Neuronal stem cell (in vitro differentiated cells): ENCODE results near the gene IFTAP.
"Not testable (repeated sequence)": the region's sequence is repeated elsewhere in the genome, so short reads cannot be mapped to it uniquely, and the experiment has no call there.

Experiments
- DNase-seq: peaks from one replicate; pipeline ENCODE4 v3.0.0-alpha.2; 2013; ENCODE audit warnings: low spot score
- H2AFZ ChIP-seq: one replicate; pipeline ENCODE4 v1.6.1; 2013; ENCODE audit warnings: mild to moderate bottlenecking, low read length, inconsistent platforms
- H2AK5ac ChIP-seq: 2 replicates; pipeline ENCODE4 v1.6.1; 2013; ENCODE audit warnings: low read depth, mild to moderate bottlenecking, inconsistent platforms, low read length, moderate library complexity, mixed read lengths
- H2BK120ac ChIP-seq: 2 replicates; pipeline ENCODE4 v1.6.1; 2013; ENCODE audit warnings: low read depth, mild to moderate bottlenecking, inconsistent platforms, low read length, moderate library complexity, mixed read lengths
- H2BK12ac ChIP-seq: one replicate; pipeline ENCODE4 v1.6.1; 2013; ENCODE audit warnings: low read length, inconsistent platforms
- H2BK15ac ChIP-seq: 2 replicates; pipeline ENCODE4 v1.6.1; 2013; ENCODE audit warnings: mild to moderate bottlenecking, low read length, inconsistent platforms, mixed read lengths
- H2BK5ac ChIP-seq: one replicate; pipeline ENCODE4 v1.6.1; 2013; ENCODE audit warnings: inconsistent platforms, mild to moderate bottlenecking, low read length, moderate library complexity
- H3K14ac ChIP-seq: one replicate; pipeline ENCODE4 v1.6.1; 2013; ENCODE audit warnings: low read length, inconsistent platforms
- H3K18ac ChIP-seq: 2 replicates; pipeline ENCODE4 v1.6.1; 2013; ENCODE audit warnings: low read length, inconsistent platforms
- H3K23ac ChIP-seq: 2 replicates; pipeline ENCODE4 v1.6.1; 2013; ENCODE audit warnings: low read depth, mild to moderate bottlenecking, mixed read lengths, low read length, inconsistent platforms; ENCODE audit not compliant: poor library complexity
- H3K27ac ChIP-seq: replicated peaks from 3 replicates; pipeline ENCODE4 v1.5.1; 2013; ENCODE audit warnings: low read length, inconsistent platforms
- H3K27me3 ChIP-seq, 3 experiments: 2 replicates each; pipeline ENCODE4 v1.6.1; 2013; ENCODE audit warnings: low read length in 3 of 3, mild to moderate bottlenecking in 2 of 3, inconsistent platforms in 1 of 3, low read depth in 1 of 3, mixed read lengths in 1 of 3, moderate library complexity in 1 of 3; ENCODE audit not compliant: control insufficient read depth in 3 of 3, insufficient read depth in 3 of 3
- H3K36me3 ChIP-seq, 2 donors: replicated peaks in 1 of 2; 2 replicates each; pipeline ENCODE4 v1.6.1; 2013; ENCODE audit warnings: low read length in 2 of 2; ENCODE audit not compliant: control insufficient read depth in 2 of 2, insufficient read depth in 2 of 2
- H3K4ac ChIP-seq: 2 replicates; pipeline ENCODE4 v1.6.1; 2013; ENCODE audit warnings: inconsistent platforms, mild to moderate bottlenecking, low read length, moderate library complexity
- H3K4me1 ChIP-seq, 2 donors: 1 replicate in 1 of 2; 2 replicates in 1 of 2; pipeline ENCODE4 v1.6.1; 2013; ENCODE audit warnings: low read length in 2 of 2, low read depth in 1 of 2; ENCODE audit not compliant: control insufficient read depth in 2 of 2, insufficient read depth in 1 of 2
- H3K4me2 ChIP-seq: one replicate; pipeline ENCODE4 v1.6.1; 2013; ENCODE audit warnings: mild to moderate bottlenecking, low read length, inconsistent platforms; ENCODE audit not compliant: insufficient read depth, poor library complexity, severe bottlenecking
- H3K4me3 ChIP-seq, 2 donors: 2 replicates each; pipeline ENCODE4 v1.5.1; 2013; ENCODE audit warnings: low read length in 2 of 2, mild to moderate bottlenecking in 2 of 2, inconsistent platforms in 1 of 2, moderate library complexity in 1 of 2
- H3K79me1 ChIP-seq: one replicate; pipeline ENCODE4 v1.6.1; 2013; ENCODE audit warnings: low read depth, mild to moderate bottlenecking, inconsistent platforms, low read length, moderate library complexity
- H3K9ac ChIP-seq: one replicate; pipeline ENCODE4 v1.6.1; 2013; ENCODE audit warnings: mild to moderate bottlenecking, low read depth, low read length, inconsistent platforms; ENCODE audit not compliant: poor library complexity
- H3K9me3 ChIP-seq, 2 donors: replicated peaks in 1 of 2; 2 replicates each; pipeline versions ENCODE3 to v1.6.1; 2013; ENCODE audit warnings: low read length in 2 of 2, mild to moderate bottlenecking in 2 of 2, inconsistent platforms in 1 of 2, low read depth in 1 of 2, mixed read lengths in 1 of 2, moderate library complexity in 1 of 2; ENCODE audit not compliant: control insufficient read depth in 2 of 2, insufficient read depth in 1 of 2
- H4K8ac ChIP-seq: one replicate; pipeline ENCODE4 v1.6.1; 2013; ENCODE audit warnings: low read depth, mild to moderate bottlenecking, inconsistent platforms, low read length, moderate library complexity
- H4K91ac ChIP-seq: one replicate; pipeline ENCODE4 v1.6.1; 2013; ENCODE audit warnings: low read length, low read depth, mild to moderate bottlenecking, inconsistent platforms; ENCODE audit not compliant: poor library complexity
- WGBS, 2 donors: extraction: QIAGEN DNeasy Blood & Tissue Kit; methylation state at CpG; one replicate each; pipeline ENCODE4 v1.1.7; 2013; ENCODE audit warnings: missing lambda C conversion rate in 2 of 2, mixed read lengths in 1 of 2; ENCODE audit not compliant: insufficient read length in 2 of 2, insufficient replicate concordance in 1 of 2; ENCODE audit errors: extremely low coverage in 2 of 2; 5-methylcytosine and 5-hydroxymethylcytosine counted together

The IFTAP gene

DNA sequence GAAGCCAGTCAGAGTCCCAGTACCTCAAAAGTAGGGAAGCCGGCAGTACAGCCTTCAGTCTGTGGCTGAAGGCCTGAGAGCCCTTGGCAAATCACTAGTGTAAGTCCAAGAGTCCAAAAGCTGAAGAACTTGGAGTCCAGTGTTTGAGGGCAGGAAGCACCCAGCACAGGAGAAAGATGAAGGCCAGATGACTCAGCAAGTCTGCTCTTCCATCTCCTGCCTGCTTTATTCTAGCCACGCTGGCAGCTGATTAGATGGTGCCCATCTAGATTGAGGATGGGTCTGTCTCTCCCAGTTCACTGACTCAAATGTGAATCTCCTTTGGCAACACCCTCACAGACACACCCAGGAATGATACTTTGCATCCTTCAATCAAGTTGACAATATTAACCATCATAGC lies 67.1 kb downstream of the IFTAP start:
- H3K18ac ChIP-seq, H2BK5ac ChIP-seq, H3K23ac ChIP-seq, H2BK12ac ChIP-seq, H3K27me3 ChIP-seq, H3K4ac ChIP-seq, H3K27ac ChIP-seq, H3K4me3 ChIP-seq, H4K8ac ChIP-seq, H3K4me2 ChIP-seq, H4K91ac ChIP-seq, H3K4me1 ChIP-seq, H3K79me1 ChIP-seq, H2BK120ac ChIP-seq, H2BK15ac ChIP-seq, H3K14ac ChIP-seq, H2AFZ ChIP-seq, H3K36me3 ChIP-seq, H2AK5ac ChIP-seq, DNase-seq, H3K9ac ChIP-seq: not testable (repeated sequence)
- WGBS, 2 donors = no CpG with 5 or more reads among the region's 2 CpGs
- H3K9me3 ChIP-seq = peaks cover 9 to 14% of the 10 kb centered on the region in 2 donors

- Histone ChIP-seq H4K91ac (no peak overlapping the region), H3K4me3 (no peak overlapping the region), H2BK5ac (no peak overlapping the region), H4K8ac (no peak overlapping the region), H2BK120ac (no peak overlapping the region), H3K9ac (no peak overlapping the region), H2AK5ac (no peak overlapping the region), H2BK15ac (no peak overlapping the region), H3K4me2 (no peak overlapping the region), H2AFZ (no peak overlapping the region), H3K27me3 (no peaks in the 10 kb centered on the region), H3K9me3 (peaks cover 5 to 8% of the 10 kb centered on the region in 2 donors), H3K4ac (no peak overlapping the region), H2BK12ac (no peak overlapping the region), H3K23ac (no peak overlapping the region), H3K4me1 (no peaks in the 10 kb centered on the region), H3K27ac (no peak overlapping the region), H3K79me1 (no peaks in the 10 kb centered on the region), H3K18ac (no peak overlapping the region), H3K14ac (no peak overlapping the region), H3K36me3 (peaks cover 0 to 2% of the 10 kb centered on the region in 2 donors)
- no CpG with 5 or more reads among the region's 5 CpGs for WGBS, 2 donors
- no peak for DNase-seq
Observed at GRCh38 chr11:36672815-36673450, 78.6 kb downstream of the IFTAP start.

GRCh38 chr11:36679547-36679946 lies 85.2 kb downstream of the IFTAP start:
- not testable (repeated sequence) for H3K79me1 ChIP-seq, H3K18ac ChIP-seq, DNase-seq, H2AK5ac ChIP-seq, H2BK12ac ChIP-seq, H4K91ac ChIP-seq, H3K9me3 ChIP-seq, H3K23ac ChIP-seq, H2AFZ ChIP-seq, H3K14ac ChIP-seq, H3K36me3 ChIP-seq, H3K27ac ChIP-seq, H2BK5ac ChIP-seq, H3K4me1 ChIP-seq, H3K9ac ChIP-seq, H4K8ac ChIP-seq, H2BK15ac ChIP-seq, H3K4me2 ChIP-seq, H3K4me3 ChIP-seq, H2BK120ac ChIP-seq, H3K4ac ChIP-seq, H3K27me3 ChIP-seq
- no CpG with 5 or more reads among the region's 6 CpGs for WGBS, 2 donors

- no peaks in the 10 kb centered on the region for H3K79me1 ChIP-seq
Observed at GRCh38 chr11:36683818-36684217, 89.5 kb downstream of the IFTAP start.

More at GRCh38 chr11:36683818-36684217, 89.5 kb downstream of the IFTAP start:
- no peak overlapping the region for H2BK15ac ChIP-seq
- no peak overlapping the region for H4K8ac ChIP-seq
- no peak overlapping the region for H3K4me3 ChIP-seq
- no peaks in the 10 kb centered on the region for H3K36me3 ChIP-seq
- no peaks in the 10 kb centered on the region for H3K9me3 ChIP-seq
- no peak overlapping the region for H2AK5ac ChIP-seq
- H3K4me2 ChIP-seq = no peak overlapping the region
- H3K14ac ChIP-seq = no peak overlapping the region
- no peak overlapping the region for H2AFZ ChIP-seq
- no peak overlapping the region for H2BK120ac ChIP-seq
- DNase-seq = no peak
- H3K4me1 ChIP-seq = no peaks in the 10 kb centered on the region
- peaks cover 0 to 4% (median 3%) of the 10 kb centered on the region in 3 experiments for H3K27me3 ChIP-seq
- no peak overlapping the region for H3K4ac ChIP-seq
- H2BK5ac ChIP-seq = no peak overlapping the region
- H3K9ac ChIP-seq = no peak overlapping the region
- no peak overlapping the region for H3K18ac ChIP-seq
- no peak overlapping the region for H3K23ac ChIP-seq
- no peak overlapping the region for H2BK12ac ChIP-seq
- H3K27ac ChIP-seq = no peak overlapping the region
- no CpG with 5 or more reads among the region's 1 CpG for WGBS, 2 donors
- no peak overlapping the region for H4K91ac ChIP-seq
